HG02973 (cell line): ENCODE data around the gene TRPT1.
A peak's percentile ranks its signal among the peaks of the same experiment; 100 is the strongest.

Experiments
- ATAC-seq: cut with Tn5 transposase; IDR thresholded peaks from one replicate; pipeline ENCODE4 v1.9.1; 2021; ENCODE audit warnings: moderate library complexity; ENCODE audit not compliant: unreplicated experiment

TRPT1 gene

GRCh38 chr11:64231546-64231945 lies 5.6 kb upstream of the TRPT1 start:
- no peak for ATAC-seq

- ATAC-seq: no peak
Observed at GRCh38 chr11:64230985-64231365, 5.0 kb upstream of the TRPT1 start.

- peak; percentile 35 for ATAC-seq
Observed at GRCh38 chr11:64230171-64230984, 4.4 kb upstream of the TRPT1 start, which contains the start of gene DNAJC4. TSS of gene DNAJC4 (plus strand) at chr11:64230548. CDS start at chr11:64230855, 307 bp downstream.

- no peak for ATAC-seq
Observed at GRCh38 chr11:64229744-64230170, 3.8 kb upstream of the TRPT1 start.

- ATAC-seq: no peak
Observed at GRCh38 chr11:64229090-64229743, 3.2 kb upstream of the TRPT1 start.

GRCh38 chr11:64227405-64227956 lies 1.5 kb upstream of the TRPT1 start:
- ATAC-seq: no peak

GRCh38 chr11:64226507-64227051 lies 593 bp upstream of the TRPT1 start:
- ATAC-seq: no peak

- ATAC-seq: no peak
Observed at GRCh38 chr11:64224891-64225607, 937 bp downstream of the TRPT1 start.

GRCh38 chr11:64224151-64224890 lies 1.7 kb downstream of the TRPT1 start:
- no peak for ATAC-seq

GRCh38 chr11:64223001-64223651 lies 2.9 kb downstream of the TRPT1 start:
- no peak for ATAC-seq

- ATAC-seq: no peak
Observed at GRCh38 chr11:64222651-64223000, 3.4 kb downstream of the TRPT1 start.

- ATAC-seq: no peak
Observed at GRCh38 chr11:64220798-64221197, 5.2 kb downstream of the TRPT1 start.

- no peak for ATAC-seq
Observed at GRCh38 chr11:64220271-64220670, 5.7 kb downstream of the TRPT1 start.

GRCh38 chr11:64219755-64220154 lies 6.2 kb downstream of the TRPT1 start:
- ATAC-seq: no peak

GRCh38 chr11:64219354-64219684 lies 6.7 kb downstream of the TRPT1 start:
- ATAC-seq: no peak

- ATAC-seq: no peak
Observed at GRCh38 chr11:64218628-64219353, 7.2 kb downstream of the TRPT1 start.

GRCh38 chr11:64216879-64217278 lies 9.1 kb downstream of the TRPT1 start:
- no peak for ATAC-seq

- no peak for ATAC-seq
Observed at GRCh38 chr11:64211181-64211872, 14.7 kb downstream of the TRPT1 start.
